Embryonic facial prominence (tissue), 1 donor: Measurements from ENCODE around the gene AHCYL2.
"Not testable (repeated sequence)": the region's sequence is repeated elsewhere in the genome, so short reads cannot be mapped to it uniquely, and the experiment has no call there.

Source experiments
- DNase-seq: peaks from one replicate; pipeline ENCODE4 v3.0.0-alpha.2; 2016; ENCODE audit errors: extremely low spot score

AHCYL2 gene

GRCh38 chr7:129244220-129244619 is 19.4 kb downstream of the AHCYL2 start:
- DNase-seq, result no peak

- no peak for DNase-seq
Observed at GRCh38 chr7:129245533-129245932, 20.7 kb downstream of the AHCYL2 start.

GRCh38 chr7:129247087-129247486 is 22.3 kb downstream of the AHCYL2 start:
- no peak for DNase-seq

GRCh38 chr7:129252128-129252527 is 27.3 kb downstream of the AHCYL2 start:
- DNase-seq, result no peak

- DNase-seq, result not testable (repeated sequence)
Observed at GRCh38 chr7:129252603-129253002, 27.8 kb downstream of the AHCYL2 start.

- DNase-seq, result no peak
Observed at GRCh38 chr7:129255800-129256199, 31.0 kb downstream of the AHCYL2 start.

GRCh38 chr7:129256221-129256620 is 31.4 kb downstream of the AHCYL2 start:
- DNase-seq, result no peak

- DNase-seq, result no peak
Observed at GRCh38 chr7:129257168-129257567, 32.3 kb downstream of the AHCYL2 start.

GRCh38 chr7:129258649-129259389 is 34.0 kb downstream of the AHCYL2 start:
- DNase-seq, result no peak

GRCh38 chr7:129262324-129262723 is 37.5 kb downstream of the AHCYL2 start:
- DNase-seq, result no peak

- DNase-seq, result no peak
Observed at GRCh38 chr7:129263168-129263567, 38.3 kb downstream of the AHCYL2 start.

- no peak for DNase-seq
Observed at GRCh38 chr7:129264534-129264933, 39.7 kb downstream of the AHCYL2 start.

GRCh38 chr7:129265328-129265727 is 40.5 kb downstream of the AHCYL2 start:
- DNase-seq, result no peak

GRCh38 chr7:129266181-129266580 is 41.4 kb downstream of the AHCYL2 start:
- no peak for DNase-seq

GRCh38 chr7:129270077-129270476 is 45.2 kb downstream of the AHCYL2 start:
- DNase-seq, result no peak

- DNase-seq, result no peak
Observed at GRCh38 chr7:129271500-129272355, 46.9 kb downstream of the AHCYL2 start.

GRCh38 chr7:129273936-129274335 is 49.1 kb downstream of the AHCYL2 start:
- no peak for DNase-seq

- DNase-seq, result no peak
Observed at GRCh38 chr7:129277629-129278028, 52.8 kb downstream of the AHCYL2 start.

- DNase-seq, result no peak
Observed at GRCh38 chr7:129278688-129279087, 53.9 kb downstream of the AHCYL2 start.

GRCh38 chr7:129279757-129280156 is 54.9 kb downstream of the AHCYL2 start:
- DNase-seq, result no peak

- DNase-seq, result no peak
Observed at GRCh38 chr7:129281163-129281562, 56.3 kb downstream of the AHCYL2 start.

GRCh38 chr7:129282865-129283264 is 58.0 kb downstream of the AHCYL2 start:
- DNase-seq, result no peak

GRCh38 chr7:129283936-129284335 is 59.1 kb downstream of the AHCYL2 start:
- no peak for DNase-seq
